ENCODE results near the gene MCM5.
A peak's percentile ranks its signal among the peaks of the same experiment; 100 is the strongest.

Gene MCM5

DNA sequence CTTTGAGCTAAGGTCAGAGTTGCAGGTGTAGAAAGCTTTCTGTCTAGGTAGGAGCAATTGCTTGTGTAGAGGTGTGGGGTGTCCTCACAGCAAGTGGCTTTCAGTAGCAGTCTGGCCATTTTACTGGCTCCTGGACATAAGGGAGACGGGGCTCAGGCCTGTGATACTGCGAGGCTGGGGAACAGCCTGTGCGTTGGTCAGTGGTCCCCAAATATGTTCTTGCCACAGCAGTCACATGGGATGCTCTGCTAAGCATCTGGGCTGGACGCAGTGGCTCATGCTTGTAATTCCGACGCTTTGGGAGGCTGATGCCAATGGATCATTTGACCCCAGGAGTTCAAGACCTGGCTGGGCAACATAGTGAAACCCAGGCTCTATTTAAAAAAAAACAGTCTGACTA lies 1.9 kb downstream of the MCM5 start:
- no peak for DNase-seq (ENCODE audit: low read depth, low spot score)

DNA sequence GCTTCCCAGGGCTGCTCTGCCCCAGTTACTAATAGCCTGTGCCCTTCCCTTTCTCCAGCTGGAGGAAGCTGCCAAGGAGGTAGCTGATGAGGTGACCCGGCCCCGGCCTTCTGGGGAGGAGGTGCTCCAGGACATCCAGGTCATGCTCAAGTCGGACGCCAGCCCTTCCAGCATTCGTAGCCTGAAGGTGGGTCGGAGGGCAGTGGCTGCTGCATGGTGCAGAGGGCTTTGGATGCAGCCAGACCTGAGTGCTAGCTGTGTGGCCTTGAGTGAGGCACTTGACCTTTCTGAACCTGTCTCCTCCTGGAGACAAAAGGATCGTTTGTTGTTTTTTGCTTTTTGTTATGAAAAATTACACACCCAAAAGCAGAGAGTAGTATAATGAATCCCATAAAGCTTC lies 3.4 kb downstream of the MCM5 start:
- no peak for DNase-seq (ENCODE audit: low read depth, low spot score)

GRCh38 chr22:35404176-35404575 lies 4.2 kb downstream of the MCM5 start:
- no peak for DNase-seq (ENCODE audit: low read depth, low spot score)

- DNase-seq (ENCODE audit: low read depth, low spot score): no peak
Measured at GRCh38 chr22:35406443-35406842, 6.5 kb downstream of the MCM5 start.

- no peak for DNase-seq (ENCODE audit: low read depth, low spot score)
Measured at GRCh38 chr22:35407362-35407761, 7.4 kb downstream of the MCM5 start.

DNA sequence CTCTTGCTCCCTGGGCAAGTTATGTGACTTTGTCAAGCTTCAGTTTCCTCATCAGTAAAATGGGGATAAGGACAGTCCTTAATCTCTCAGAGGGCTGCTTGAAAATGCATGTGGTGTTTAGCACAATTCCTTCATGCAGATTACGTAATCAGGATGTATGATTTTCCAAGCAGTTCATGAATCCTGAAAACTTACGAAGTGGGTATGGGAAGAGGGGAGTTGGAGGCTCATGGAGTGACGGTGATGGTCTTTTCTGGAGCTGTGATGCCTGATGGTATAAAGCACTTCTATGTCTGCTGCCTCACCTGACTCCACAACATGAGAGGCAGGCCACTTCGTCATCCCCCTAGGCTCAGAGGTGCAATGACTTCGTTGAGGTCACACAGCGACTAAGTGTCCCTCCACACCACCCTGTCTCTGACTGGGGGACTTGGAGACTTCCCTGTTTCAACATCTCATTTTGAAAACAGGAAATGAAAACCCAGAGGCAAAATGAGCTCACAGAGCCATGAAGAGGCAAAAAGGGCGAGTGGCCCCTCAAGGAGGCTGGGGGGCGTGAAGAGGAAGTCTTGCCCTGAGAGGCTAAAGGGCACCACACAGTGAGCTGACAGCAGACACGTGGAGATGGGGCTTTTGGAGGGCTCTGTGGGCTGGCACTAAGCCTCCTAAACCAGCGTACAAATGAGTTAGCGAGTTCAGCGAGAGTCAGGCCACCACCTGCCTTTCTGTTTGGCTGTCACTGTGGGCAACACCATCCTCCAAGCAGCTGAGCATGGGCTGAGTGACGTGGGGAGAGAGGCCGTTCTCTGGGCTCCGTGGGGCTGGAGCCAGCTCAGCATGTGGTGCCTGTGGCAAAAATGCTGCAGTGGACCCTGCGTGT lies 10.1 kb downstream of the MCM5 start:
- no peak for DNase-seq (ENCODE audit: low read depth, low spot score)

GRCh38 chr22:35410663-35411034 lies 10.7 kb downstream of the MCM5 start:
- DNase-seq (ENCODE audit: low read depth, low spot score): no peak

- DNase-seq (ENCODE audit: low read depth, low spot score): no peak
Measured at GRCh38 chr22:35411102-35411501, 11.2 kb downstream of the MCM5 start.

DNA sequence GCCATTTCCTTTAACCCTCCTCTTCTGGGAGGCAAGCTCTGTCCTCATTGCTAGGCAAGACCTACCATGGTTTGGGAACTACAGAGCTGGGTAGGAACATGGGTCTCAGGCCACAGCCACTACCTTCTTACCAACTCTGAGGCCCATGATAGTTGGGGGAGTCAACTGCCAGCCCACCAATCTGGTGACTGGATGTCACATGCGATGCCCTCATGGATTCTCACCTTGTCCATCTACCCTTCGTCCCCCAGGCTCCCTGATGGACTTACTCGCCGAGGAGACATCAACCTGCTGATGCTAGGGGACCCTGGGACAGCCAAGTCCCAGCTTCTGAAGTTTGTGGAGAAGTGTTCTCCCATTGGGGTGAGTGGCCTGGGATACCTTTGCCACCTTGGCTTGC lies 13.7 kb downstream of the MCM5 start:
- no peak for DNase-seq (ENCODE audit: low read depth, low spot score)

DNA sequence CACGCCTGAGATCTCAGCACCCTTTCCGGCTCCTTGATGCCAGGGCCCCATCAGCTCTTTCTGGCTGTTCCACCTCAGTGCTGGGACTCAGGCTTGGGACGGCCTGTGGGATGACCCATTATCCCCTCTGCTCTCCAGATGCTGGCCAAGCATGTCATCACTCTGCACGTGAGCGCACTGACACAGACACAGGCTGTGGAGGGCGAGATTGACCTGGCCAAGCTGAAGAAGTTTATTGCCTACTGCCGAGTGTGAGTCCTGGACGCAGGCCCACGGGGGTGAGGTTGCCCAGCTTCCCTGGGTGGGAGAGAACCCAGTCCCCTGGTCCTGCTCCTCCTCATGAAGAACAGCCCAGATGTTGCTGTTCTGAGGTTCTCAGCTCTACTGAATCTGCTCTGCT lies 17.7 kb downstream of the MCM5 start:
- no peak for DNase-seq (ENCODE audit: low read depth, low spot score)

DNA sequence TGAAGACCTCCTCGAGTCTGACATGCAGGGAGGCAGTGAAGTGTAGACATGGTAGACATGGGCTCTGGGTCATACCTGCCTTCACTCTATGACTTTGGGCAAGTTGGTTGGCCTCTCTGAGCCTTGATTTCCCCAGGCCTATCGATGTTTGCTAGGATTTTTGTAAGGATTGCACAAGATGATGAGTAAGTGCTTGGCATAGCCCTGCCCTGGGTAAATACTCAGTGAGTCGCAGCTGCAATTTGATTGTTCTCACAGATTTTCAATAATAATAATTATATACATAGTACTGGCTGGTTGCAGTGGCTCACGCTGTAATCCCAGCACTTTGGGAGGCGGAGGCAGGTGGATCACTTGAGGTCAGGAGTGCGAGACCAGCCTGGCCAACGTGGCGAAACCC lies 18.1 kb downstream of the MCM5 start:
- no peak for DNase-seq (ENCODE audit: low read depth, low spot score)

- DNase-seq (ENCODE audit: low read depth, low spot score): no peak
Measured at GRCh38 chr22:35418731-35419130, 18.8 kb downstream of the MCM5 start.

DNA sequence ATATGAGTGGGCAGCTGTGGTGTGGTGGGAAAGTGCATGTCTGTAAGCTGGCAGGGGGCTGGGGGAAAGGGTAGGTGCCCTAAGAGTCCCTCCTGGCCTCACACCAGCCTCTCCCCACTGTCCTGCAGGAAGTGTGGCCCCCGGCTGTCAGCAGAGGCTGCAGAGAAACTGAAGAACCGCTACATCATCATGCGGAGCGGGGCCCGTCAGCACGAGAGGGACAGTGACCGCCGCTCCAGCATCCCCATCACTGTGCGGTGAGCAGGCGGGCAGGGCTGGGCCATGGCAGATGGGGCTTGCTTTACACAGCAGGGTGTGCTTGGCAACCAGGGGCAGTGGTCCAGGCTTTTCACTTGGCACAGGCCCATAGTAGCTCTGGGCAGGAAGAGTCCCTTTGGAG lies 19.8 kb downstream of the MCM5 start:
- DNase-seq (ENCODE audit: low read depth, low spot score): no peak

DNA sequence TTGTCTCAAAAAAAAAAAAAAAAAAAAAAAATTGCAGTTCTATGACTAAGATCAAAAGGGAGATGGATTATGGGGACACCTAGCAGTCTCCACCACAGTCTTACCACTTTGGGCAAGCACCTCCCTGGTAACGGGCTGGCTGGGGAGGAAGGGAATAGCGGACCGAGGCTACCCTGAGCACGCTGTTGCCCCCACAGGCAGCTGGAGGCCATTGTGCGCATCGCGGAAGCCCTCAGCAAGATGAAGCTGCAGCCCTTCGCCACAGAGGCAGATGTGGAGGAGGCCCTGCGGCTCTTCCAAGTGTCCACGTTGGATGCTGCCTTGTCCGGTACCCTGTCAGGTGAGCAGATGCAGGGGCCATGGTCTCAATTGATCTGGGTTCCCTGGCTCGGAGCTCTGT lies 21.2 kb downstream of the MCM5 start:
- DNase-seq (ENCODE audit: low read depth, low spot score): no peak

- no peak for DNase-seq (ENCODE audit: low read depth, low spot score)
Measured at GRCh38 chr22:35422145-35422544, 22.2 kb downstream of the MCM5 start.

DNA sequence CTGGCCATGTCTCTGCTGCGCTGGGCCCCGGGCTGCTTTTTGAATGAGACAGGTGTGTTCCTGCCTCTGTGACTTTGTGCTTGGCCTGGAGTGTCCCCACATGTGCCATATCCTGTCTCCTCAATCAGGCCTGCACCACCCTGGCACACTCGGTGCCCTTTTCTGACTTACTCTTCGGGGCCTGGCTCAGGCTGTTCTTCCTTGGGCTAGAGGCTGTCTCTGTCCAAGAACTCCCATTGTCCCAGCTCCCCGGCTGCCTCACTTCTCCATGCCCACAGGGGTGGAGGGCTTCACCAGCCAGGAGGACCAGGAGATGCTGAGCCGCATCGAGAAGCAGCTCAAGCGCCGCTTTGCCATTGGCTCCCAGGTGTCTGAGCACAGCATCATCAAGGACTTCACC lies 23.0 kb downstream of the MCM5 start:
- no peak for DNase-seq (ENCODE audit: low read depth, low spot score)

- DNase-seq (ENCODE audit: low read depth, low spot score): no peak
Measured at GRCh38 chr22:35424081-35424480, 24.1 kb downstream of the MCM5 start.

- DNase-seq (ENCODE audit: low read depth, low spot score): no peak
Measured at GRCh38 chr22:35424761-35425160, 24.8 kb downstream of the MCM5 start.

DNA sequence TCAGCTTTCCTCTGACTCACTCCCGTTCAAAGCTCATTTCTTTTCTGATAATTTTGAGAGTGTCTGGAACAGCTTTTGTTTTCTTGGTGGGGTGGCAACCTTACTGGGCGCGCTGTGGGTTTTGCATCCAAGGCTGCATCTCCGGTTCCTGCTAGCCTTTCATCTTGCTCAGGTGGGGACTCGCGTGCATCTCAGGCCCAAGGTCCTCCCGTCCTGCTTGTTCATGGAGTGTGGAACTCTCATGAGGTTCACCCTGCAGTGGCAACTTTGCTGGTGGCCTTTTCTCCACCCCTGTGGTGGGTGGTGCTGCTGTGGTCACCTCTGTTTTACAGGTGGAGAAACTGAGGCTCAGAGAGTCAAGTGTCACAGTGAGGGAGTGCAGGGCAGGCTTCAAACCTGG lies 25.6 kb downstream of the MCM5 start:
- no peak for DNase-seq (ENCODE audit: low read depth, low spot score)

GRCh38 chr22:35425971-35426800 lies 26.2 kb downstream of the MCM5 start:
- DNase-seq (ENCODE audit: low read depth, low spot score): no peak

- no peak for DNase-seq (ENCODE audit: low read depth, low spot score)
Measured at GRCh38 chr22:35426801-35427140, 26.8 kb downstream of the MCM5 start.

- peak; percentile 52 for DNase-seq (ENCODE audit: low read depth, low spot score)
Measured at GRCh38 chr22:35430897-35431322, 31.0 kb downstream of the MCM5 start.

All from smooth muscle cell of the brain vasculature (primary cell).